Hepatocyte (in vitro differentiated cells): ENCODE results near the gene DNAJC15.

Experiments used
- CTCF ChIP-seq: fragments of 200-600 bp; sonication (generic); IDR thresholded peaks from 2 replicates; pipeline ENCODE4 v1.5.1; 2016; ENCODE audit warnings: antibody characterized with exemption, mild to moderate bottlenecking; ENCODE audit not compliant: poor library complexity
- EZH2 ChIP-seq: fragments of 200-600 bp; sonication (generic); IDR thresholded peaks from 2 replicates; pipeline ENCODE4 v1.6.1; 2016; ENCODE audit warnings: antibody characterized with exemption, mild to moderate bottlenecking, borderline replicate concordance
- EZH2phosphoT487 ChIP-seq: fragments of 200-600 bp; sonication (generic); IDR thresholded peaks from one replicate; pipeline ENCODE4 v1.6.1; 2018; ENCODE audit warnings: antibody characterized with exemption, mild to moderate bottlenecking, low read depth, moderate library complexity; ENCODE audit not compliant: unreplicated experiment, severe bottlenecking

GRCh38 chr13:43039966-43040365 lies 16.6 kb downstream of the DNAJC15 start:
- no peak for TF ChIP-seq CTCF
- no peak for TF ChIP-seq EZH2
- TF ChIP-seq EZH2phosphoT487, result no peak
